Measurements from ENCODE around the gene POLA2.
"Not testable (repeated sequence)": the region's sequence is repeated elsewhere in the genome, so short reads cannot be mapped to it uniquely, and the experiment has no call there.

The POLA2 gene, protein sequence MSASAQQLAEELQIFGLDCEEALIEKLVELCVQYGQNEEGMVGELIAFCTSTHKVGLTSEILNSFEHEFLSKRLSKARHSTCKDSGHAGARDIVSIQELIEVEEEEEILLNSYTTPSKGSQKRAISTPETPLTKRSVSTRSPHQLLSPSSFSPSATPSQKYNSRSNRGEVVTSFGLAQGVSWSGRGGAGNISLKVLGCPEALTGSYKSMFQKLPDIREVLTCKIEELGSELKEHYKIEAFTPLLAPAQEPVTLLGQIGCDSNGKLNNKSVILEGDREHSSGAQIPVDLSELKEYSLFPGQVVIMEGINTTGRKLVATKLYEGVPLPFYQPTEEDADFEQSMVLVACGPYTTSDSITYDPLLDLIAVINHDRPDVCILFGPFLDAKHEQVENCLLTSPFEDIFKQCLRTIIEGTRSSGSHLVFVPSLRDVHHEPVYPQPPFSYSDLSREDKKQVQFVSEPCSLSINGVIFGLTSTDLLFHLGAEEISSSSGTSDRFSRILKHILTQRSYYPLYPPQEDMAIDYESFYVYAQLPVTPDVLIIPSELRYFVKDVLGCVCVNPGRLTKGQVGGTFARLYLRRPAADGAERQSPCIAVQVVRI

DNA sequence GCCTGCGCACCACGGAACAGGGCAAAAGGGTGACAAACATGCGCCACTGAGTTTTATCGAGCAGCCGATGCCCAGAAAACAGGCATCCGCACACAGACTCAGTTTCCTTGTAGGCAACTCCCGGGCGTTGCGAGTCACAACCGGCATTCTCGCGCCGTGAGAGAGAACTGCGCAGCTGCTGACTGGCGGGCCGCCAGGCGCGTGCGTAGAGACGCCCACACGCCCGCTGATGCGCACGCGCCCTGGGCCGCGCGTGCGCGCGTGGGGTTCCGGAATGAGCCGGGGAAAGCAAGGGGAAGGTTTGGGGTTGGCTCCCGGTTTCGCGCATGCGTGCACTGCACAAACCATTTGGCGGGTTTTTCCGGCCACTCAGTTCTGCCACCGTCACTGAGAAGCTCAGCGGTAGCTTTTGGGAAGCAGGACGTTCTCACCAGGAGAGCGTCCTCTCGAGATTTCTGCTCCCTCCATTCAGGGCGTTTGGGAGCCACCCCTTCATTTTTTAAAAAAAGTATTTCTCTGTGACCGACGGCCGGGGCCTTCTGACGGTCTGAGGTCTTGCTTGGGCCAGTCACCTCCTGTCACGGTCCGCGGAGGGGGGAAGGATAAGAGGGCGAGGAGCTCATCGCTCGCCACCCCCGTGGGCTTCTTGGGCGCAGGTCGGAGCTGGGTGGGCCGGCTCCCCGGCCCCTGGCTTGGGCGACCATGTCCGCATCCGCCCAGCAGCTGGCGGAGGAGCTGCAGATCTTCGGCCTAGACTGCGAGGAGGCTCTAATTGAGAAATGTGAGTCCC, at the start of gene POLA2:
Gene POLA2, plus strand, starts transcription at position 372 of the 790 bp plus-strand sequence. Its CDS starts 331 bp downstream, at position 703.
- DNase-seq (ENCODE audit: low read depth) = peak; percentile 93

DNA sequence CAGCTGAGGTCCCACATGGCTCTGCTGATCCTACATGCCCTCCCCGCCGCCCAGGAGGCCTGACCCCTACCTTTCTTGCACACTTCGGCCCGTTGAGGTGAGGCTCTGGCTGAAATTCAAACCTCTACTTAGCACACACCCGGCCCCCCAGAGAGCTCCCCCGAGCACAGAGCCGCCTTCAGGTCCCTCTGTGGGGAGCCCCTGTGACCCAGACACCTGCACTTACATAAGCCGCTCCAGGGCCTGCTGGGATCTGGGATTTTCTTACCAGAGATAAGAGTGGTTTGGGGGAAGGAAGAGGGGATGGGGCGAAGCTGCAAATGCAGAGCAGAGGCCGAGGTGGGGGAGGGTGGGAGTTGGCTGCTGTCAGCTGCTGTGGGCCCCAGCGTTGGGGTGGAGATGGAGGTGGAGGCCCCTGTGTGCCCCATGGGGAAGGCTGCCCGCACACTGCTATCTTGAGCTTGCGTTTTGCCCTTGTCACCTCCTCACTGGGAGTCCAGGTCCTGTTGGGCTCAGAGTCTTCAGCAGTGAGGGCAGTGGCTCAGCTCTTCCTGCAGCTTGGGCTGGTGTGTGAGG, 49.4 kb upstream of the POLA2 start:
- no peak for DNase-seq (ENCODE audit: low read depth)

GRCh38 chr11:65213322-65214211, 48.2 kb upstream of the POLA2 start:
- DNase-seq (ENCODE audit: low read depth) = no peak

GRCh38 chr11:65214212-65214845, 47.4 kb upstream of the POLA2 start:
- DNase-seq (ENCODE audit: low read depth) = no peak

DNA sequence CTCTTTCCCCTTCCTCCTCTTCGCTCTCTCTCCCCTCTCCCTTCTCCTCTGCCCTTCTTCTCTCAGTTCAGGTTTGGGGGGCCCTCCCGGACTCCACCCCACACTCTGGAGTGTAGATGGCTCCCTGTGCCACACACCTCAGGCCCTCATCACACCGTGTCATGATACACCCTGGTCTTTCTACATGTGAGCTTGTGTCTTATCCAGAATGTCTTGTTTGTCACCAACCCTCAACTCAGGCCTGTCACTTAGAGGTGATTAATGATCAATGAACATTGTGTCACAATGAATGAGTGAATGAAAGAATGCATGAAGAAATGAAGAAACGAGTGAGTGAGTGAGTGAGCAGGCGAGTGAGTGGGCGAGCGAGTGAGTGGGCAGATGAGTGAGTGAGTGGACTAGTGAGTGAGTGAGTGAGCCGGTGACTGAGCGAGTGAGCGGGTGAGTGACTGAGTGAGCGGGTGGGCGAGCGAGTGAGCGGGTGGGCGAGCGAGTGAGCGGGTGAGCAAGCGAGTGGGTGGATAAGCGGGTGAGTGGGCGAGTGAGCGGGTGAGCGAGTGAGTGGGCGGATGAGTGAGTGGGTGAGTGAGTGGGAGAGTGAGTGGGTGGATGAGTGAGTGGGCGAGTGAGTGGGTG, 46.2 kb upstream of the POLA2 start:
- no peak for DNase-seq (ENCODE audit: low read depth)

DNA sequence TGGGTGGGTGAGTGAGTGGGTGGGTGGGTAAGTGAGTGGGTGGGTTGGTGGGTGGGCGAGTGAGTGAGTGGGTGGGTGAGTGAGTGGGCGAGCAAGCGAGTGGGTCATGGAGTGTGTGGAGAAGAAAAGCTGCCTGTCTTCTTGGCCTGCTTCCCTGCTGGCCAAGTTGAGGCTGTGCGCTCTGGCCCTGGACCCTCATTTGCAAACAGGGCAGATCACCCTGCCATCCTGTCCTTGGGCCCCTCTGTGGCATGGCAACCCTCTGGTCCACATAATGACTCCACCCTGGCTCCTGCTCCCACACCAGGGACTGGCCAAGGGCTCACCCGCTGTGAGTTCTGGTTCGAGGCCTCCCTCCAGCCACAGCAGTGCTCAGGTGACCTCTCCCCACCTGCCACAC, 44.9 kb upstream of the POLA2 start:
- no peak for DNase-seq (ENCODE audit: low read depth)

DNA sequence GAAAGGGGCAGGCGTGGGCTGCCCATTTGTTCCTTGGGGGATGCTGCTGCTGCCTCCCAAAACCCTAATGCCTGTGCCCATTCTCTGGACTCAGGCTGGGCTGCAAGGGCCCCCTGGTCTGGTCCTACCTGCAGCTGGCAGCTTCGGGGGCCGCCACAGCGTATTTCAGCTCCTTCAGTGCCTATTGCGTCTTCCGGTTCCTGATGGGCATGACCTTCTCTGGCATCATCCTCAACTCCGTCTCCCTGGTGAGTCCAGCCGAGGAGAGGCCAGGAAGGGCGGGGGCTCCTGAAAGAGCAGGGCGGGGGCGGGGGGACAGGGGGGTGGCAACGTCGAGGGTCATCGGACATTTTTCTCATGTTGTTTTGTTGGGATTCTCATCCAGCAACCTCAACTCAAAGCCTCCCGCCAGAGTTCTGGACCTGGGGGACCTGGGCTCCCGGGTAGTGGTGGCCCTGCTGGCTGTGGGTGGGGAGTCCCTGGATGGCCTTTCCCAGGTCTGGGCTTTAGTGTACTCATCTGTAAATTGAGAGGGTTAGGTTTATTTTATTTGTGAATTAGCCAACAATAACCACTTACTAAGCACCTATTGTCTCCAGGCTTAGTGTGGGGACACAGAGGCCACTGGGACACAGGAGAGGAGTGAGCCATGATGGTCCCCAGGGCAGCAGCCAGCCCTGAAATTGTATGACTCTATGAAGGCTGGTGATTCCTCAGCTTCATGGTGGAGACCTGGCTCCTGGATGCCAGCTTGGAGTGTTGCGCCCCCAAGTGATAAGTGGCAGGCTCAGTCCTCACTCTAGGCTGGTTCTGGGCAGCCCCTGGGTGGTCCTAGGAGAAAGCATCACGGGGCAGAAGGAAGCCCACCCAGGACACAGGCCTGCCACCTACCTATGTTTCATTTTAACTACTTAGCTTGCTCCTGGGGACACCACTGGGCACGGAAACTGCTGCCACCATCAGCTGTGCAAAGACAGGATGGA, 44.0 kb upstream of the POLA2 start:
- DNase-seq (ENCODE audit: low read depth) = no peak

DNA sequence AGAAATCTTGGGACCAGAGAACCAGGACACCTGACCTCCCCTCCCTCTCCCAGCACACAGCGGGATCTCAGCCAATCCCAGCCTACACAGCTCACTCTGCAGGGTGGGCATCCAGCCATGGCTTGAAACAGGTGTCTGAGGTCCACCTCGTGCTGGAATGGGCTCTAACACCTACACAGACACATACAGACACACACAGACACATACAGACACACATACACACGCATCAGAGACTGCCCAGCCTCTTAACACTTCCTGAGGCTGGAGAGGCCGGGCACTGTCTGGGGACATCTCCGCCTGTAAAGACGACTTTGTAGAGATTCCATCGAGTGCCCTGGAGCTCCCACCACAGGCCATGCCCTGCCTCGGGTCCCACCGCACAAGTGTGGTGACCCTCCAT, 43.3 kb upstream of the POLA2 start:
- DNase-seq (ENCODE audit: low read depth) = no peak

- DNase-seq (ENCODE audit: low read depth) = peak; percentile 69
Observed at GRCh38 chr11:65219930-65220213, 41.9 kb upstream of the POLA2 start.

DNA sequence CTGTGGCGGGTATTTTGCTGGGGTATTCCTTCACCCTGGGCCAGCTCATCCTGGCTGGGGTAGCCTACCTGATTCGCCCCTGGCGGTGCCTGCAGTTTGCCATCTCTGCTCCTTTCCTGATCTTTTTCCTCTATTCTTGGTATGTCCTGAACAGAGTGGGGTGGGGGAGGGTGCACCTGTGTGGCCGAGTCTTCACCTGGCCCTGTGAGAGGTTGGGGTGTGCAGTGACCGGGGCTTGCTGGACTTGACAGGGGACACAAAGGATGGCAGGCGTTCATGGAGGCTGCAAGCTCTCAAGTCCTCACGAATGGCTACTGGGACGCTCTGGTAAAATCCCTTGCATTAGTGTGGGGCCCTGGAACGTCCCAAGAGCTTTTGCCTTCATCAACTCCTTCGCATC, 40.7 kb upstream of the POLA2 start:
- DNase-seq (ENCODE audit: low read depth) = no peak

DNA sequence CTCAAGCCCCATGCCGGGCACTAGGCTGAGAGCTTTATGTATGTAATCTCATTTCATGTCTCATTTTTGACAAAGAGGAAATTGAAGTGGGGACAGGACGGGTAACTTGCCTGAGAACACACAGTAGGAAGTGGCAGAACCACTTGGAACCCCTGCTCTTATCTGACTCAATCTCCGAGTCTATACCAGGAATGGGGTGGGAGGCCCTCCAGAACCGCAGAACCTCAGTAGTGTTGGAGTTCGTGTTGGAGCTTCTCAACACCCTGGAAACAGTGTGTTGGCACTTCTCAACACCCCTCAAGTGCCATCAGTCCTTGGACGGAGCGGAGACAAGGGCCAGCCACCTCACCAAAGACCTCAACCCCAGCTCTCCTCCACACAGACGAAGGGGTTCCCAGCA, 38.8 kb upstream of the POLA2 start:
- no peak for DNase-seq (ENCODE audit: low read depth)

- peak; percentile 56 for DNase-seq (ENCODE audit: low read depth)
Observed at GRCh38 chr11:65224930-65225278, 36.9 kb upstream of the POLA2 start.

DNA sequence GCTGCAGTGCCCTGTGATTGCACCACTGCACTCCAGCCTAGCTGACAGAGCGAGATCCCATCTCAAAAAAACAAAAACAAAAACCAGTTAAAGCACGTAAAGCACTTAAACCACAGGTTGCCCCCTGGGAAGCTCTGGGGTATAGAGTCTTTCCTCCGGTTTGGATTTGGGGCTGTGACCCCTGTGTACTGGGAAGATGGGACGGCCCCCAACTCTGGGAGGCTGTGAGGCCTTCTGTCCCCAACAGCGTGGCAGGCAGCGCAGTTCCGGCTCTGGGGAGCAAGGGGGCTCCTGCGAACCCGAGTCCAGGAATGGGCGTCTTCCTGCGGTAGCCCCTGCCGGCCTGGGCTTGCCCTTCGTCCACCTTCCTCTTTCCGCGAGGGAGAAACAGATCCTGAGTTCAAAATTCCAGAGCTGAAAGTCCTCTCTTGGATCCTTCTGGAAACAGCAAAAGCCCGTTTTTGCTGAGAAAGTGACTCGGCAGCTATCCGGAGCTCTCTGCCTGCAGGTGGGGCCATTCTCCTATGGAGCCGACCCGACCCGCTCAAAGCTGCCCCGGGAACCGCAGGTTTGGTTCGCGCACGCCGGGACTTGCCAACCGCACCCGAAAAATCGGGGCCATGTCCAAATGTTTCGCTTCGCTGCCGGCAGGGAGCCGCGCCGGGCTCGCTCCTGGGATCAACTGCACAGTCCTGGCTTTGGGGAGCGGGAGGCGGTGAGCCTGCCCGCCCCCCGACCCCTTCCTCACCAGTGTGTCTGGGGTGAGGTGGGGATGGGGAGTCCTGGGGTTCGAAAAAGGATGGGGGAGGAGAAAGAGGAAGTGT, 36.3 kb upstream of the POLA2 start:
- peak; percentile 49 for DNase-seq (ENCODE audit: low read depth)

DNA sequence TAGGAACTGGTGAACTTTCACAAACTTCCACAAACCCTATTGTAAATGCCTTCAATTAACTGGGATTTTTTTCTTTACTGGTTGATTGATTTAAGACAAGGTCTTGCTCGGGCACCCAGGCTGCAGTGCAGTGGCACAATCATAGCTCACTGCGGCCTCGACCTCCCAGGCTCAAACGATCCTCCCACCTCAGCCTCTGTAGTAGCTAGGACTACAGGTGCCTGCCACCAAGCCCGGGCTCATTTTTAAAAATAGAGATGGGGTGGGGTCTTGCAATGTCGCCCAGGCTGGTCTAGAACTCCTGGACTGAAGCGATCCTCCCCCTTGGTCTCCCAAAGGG, 35.7 kb upstream of the POLA2 start:
- no peak for DNase-seq (ENCODE audit: low read depth)

- DNase-seq (ENCODE audit: low read depth) = no peak
Observed at GRCh38 chr11:65227879-65228278, 33.9 kb upstream of the POLA2 start.

- DNase-seq (ENCODE audit: low read depth) = no peak
Observed at GRCh38 chr11:65236194-65237059, 25.3 kb upstream of the POLA2 start.

- DNase-seq (ENCODE audit: low read depth) = not testable (repeated sequence)
Observed at GRCh38 chr11:65238302-65238701, 23.5 kb upstream of the POLA2 start.

DNA sequence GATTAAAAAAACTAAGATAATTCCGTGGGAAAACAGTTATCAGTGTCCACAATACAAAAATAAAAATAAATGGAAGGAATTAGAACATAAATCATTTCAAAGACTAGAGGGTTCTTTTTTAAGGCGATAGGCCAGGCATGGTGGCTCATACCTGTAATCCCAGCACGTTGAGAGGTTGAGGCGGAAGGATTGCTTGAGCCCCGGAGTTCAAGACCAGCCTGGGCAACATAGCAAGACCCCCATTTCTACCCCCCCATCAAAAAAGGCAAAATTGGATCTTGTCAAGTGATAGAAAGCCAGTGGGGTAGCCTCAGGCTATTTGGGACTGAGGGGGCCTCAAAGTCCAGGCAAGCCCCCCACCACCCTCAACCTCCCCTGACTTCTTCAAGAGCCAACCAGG, 20.6 kb upstream of the POLA2 start:
- DNase-seq (ENCODE audit: low read depth) = no peak
